ENCODE measurements around the gene MAFG. TPM values are rescaled to one million over a fixed set of nuclear protein-coding genes. Genes with fewer than 3 reads are reported as not detected.

The MAFG gene
- total and polyA plus RNA-seq, 2 of the 13 experiments (the other 11 are each of a cell fraction or from before 2014, with no cell fraction given) = 14.5 to 20.0 TPM

GRCh38 chr17:81959362-81960129 is 32.0 kb upstream of the MAFG start (continued):
- TF ChIP-seq ATF7-NPFF (CRISPR knock-in tag; IDR thresholded peaks at IDR 0.05; ENCODE audit: low read depth) = peak; percentile 70; the same call in 1 of the 2 replicates
- 0 out of 2 replicates have a peak, but pooled peaks have one; percentile 89 for TF ChIP-seq ZNF589 (CRISPR knock-in tag; conservative IDR thresholded peaks at IDR 0.05)
- TF ChIP-seq ZNF382 (CRISPR knock-in tag; IDR thresholded peaks at IDR 0.05; ENCODE audit: borderline replicate concordance) = no peak
- 0 out of 2 replicates have a peak, but pooled peaks have one; percentile 13 for TF ChIP-seq ZSCAN9 (CRISPR knock-in tag; IDR thresholded peaks at IDR 0.05; ENCODE audit: borderline replicate concordance)
- TF ChIP-seq ZNF552 (CRISPR knock-in tag; IDR thresholded peaks at IDR 0.05; ENCODE audit: borderline replicate concordance) = 0 out of 2 replicates have a peak, but pooled peaks have one; percentile 59
- no peak for TF ChIP-seq NPAS2 (CRISPR knock-in tag; IDR thresholded peaks at IDR 0.05; ENCODE audit: borderline replicate concordance)
- TF ChIP-seq STAG1 (CRISPR knock-in tag; IDR thresholded peaks at IDR 0.05) = peak; percentile 89
- TF ChIP-seq HOXA9 (CRISPR knock-in tag; IDR thresholded peaks at IDR 0.05; ENCODE audit: borderline replicate concordance) = peak; percentile 68
- TF ChIP-seq, protein P1, sequence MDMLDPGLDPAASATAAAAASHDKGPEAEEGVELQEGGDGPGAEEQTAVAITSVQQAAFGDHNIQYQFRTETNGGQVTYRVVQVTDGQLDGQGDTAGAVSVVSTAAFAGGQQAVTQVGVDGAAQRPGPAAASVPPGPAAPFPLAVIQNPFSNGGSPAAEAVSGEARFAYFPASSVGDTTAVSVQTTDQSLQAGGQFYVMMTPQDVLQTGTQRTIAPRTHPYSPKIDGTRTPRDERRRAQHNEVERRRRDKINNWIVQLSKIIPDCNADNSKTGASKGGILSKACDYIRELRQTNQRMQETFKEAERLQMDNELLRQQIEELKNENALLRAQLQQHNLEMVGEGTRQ (IDR thresholded peaks at IDR 0.05; ENCODE audit: low read depth, low read length) = no peak
- TF ChIP-seq, protein P1 (CRISPR knock-in tag; IDR thresholded peaks at IDR 0.05; ENCODE audit: borderline replicate concordance) = no peak
- no peak for TF ChIP-seq HNF1B (CRISPR knock-in tag; IDR thresholded peaks at IDR 0.05)
- no peak for TF ChIP-seq JARID2 (CRISPR knock-in tag; IDR thresholded peaks at IDR 0.05; ENCODE audit: insufficient replicate concordance)
- TF ChIP-seq ESRRA (CRISPR knock-in tag; IDR thresholded peaks at IDR 0.05; ENCODE audit: low read depth) = no peak
- TF ChIP-seq RAD21 (CRISPR knock-in tag; IDR thresholded peaks at IDR 0.05) = peak; percentile 100
- TF ChIP-seq TSC22D2 (CRISPR knock-in tag; IDR thresholded peaks at IDR 0.05; ENCODE audit: borderline replicate concordance) = no peak
- TF ChIP-seq MAFK (conservative IDR thresholded peaks at IDR 0.05 in 1 of 2, IDR thresholded peaks at IDR 0.05 in 1 of 2; ENCODE audit: low read length in 2 of 2) = no peak
- no peak for TF ChIP-seq TIGD3 (CRISPR knock-in tag; IDR thresholded peaks at IDR 0.05; ENCODE audit: borderline replicate concordance)
- no peak for TF ChIP-seq DDIT3 (CRISPR knock-in tag; IDR thresholded peaks at IDR 0.05)
- TF ChIP-seq, protein P2, sequence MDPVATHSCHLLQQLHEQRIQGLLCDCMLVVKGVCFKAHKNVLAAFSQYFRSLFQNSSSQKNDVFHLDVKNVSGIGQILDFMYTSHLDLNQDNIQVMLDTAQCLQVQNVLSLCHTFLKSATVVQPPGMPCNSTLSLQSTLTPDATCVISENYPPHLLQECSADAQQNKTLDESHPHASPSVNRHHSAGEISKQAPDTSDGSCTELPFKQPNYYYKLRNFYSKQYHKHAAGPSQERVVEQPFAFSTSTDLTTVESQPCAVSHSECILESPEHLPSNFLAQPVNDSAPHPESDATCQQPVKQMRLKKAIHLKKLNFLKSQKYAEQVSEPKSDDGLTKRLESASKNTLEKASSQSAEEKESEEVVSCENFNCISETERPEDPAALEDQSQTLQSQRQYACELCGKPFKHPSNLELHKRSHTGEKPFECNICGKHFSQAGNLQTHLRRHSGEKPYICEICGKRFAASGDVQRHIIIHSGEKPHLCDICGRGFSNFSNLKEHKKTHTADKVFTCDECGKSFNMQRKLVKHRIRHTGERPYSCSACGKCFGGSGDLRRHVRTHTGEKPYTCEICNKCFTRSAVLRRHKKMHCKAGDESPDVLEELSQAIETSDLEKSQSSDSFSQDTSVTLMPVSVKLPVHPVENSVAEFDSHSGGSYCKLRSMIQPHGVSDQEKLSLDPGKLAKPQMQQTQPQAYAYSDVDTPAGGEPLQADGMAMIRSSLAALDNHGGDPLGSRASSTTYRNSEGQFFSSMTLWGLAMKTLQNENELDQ (CRISPR knock-in tag; IDR thresholded peaks at IDR 0.05; ENCODE audit: borderline replicate concordance) = no peak

Measured in HepG2 (cell line).